Ecto neural progenitor cell (in vitro differentiated cells): ENCODE results near the gene CNOT3.
A peak's percentile ranks its signal among the peaks of the same experiment; 100 is the strongest.

Experiments used
- DNase-seq: peaks from one replicate; pipeline ENCODE4 v3.0.0-alpha.2; 2018; ENCODE audit warnings: low spot score

The CNOT3 gene

GRCh38 chr19:54151362-54152035 lies 13.9 kb downstream of the CNOT3 start:
- no peak for DNase-seq

- no peak for DNase-seq
These were observed 14.7 kb downstream of the CNOT3 start for GRCh38 chr19:54152267-54152666.

GRCh38 chr19:54152878-54153524 lies 15.4 kb downstream of the CNOT3 start:
- no peak for DNase-seq

GRCh38 chr19:54153731-54154326 lies 16.3 kb downstream of the CNOT3 start:
- no peak for DNase-seq

- no peak for DNase-seq
These were observed 17.2 kb downstream of the CNOT3 start for GRCh38 chr19:54154603-54155345.

GRCh38 chr19:54155694-54156093 lies 18.1 kb downstream of the CNOT3 start:
- no peak for DNase-seq

GRCh38 chr19:54156490-54156889 lies 18.9 kb downstream of the CNOT3 start:
- DNase-seq = no peak

- no peak for DNase-seq
These were observed 19.4 kb downstream of the CNOT3 start for GRCh38 chr19:54156953-54157352.

GRCh38 chr19:54158812-54159351 lies 21.3 kb downstream of the CNOT3 start:
- no peak for DNase-seq

GRCh38 chr19:54159352-54160181 lies 22.0 kb downstream of the CNOT3 start, which contains the start of gene LENG1:
Gene LENG1 (minus strand): TSS chr19:54159721. CDS start chr19:54159695, 26 bp downstream.
- DNase-seq = peak; percentile 98

GRCh38 chr19:54160182-54160811 lies 22.7 kb downstream of the CNOT3 start:
- no peak for DNase-seq

GRCh38 chr19:54160854-54161253 lies 23.3 kb downstream of the CNOT3 start:
- no peak for DNase-seq

- DNase-seq = peak; percentile 83
These were observed 24.8 kb downstream of the CNOT3 start for GRCh38 chr19:54162241-54162805.

GRCh38 chr19:54162884-54163283 lies 25.3 kb downstream of the CNOT3 start:
- no peak for DNase-seq

- DNase-seq = peak; percentile 84
These were observed 27.0 kb downstream of the CNOT3 start for GRCh38 chr19:54164369-54165068.

- no peak for DNase-seq
These were observed 27.7 kb downstream of the CNOT3 start for GRCh38 chr19:54165222-54165621.

GRCh38 chr19:54168174-54168917 lies 30.8 kb downstream of the CNOT3 start:
- DNase-seq = peak; percentile 94

- no peak for DNase-seq
These were observed 31.7 kb downstream of the CNOT3 start for GRCh38 chr19:54169149-54169740.
